ENCODE results near the gene DDX39B. TPM values are rescaled to one million over a fixed set of nuclear protein-coding genes. Genes with fewer than 3 reads are reported as not detected.

The DDX39B gene
- total RNA-seq, 2 donors from 2014 or later, result 119 to 143 TPM

GRCh38 chr6:31580438-31580740, 38.6 kb upstream of the DDX39B start:
- Histone ChIP-seq H3K27me3 (no peaks in the 10 kb centered on the region), H3K36me3 (no peaks in the 10 kb centered on the region), H3K9me3 (no peaks in the 10 kb centered on the region), H3K4me1 (peaks cover 0 to 18% of the 10 kb centered on the region in 2 donors), H3K4me3 (peak overlapping the region; percentile 61 to 80), H3K27ac (peak overlapping the region; percentile 79 to 84)
- no peak for DNase-seq (ENCODE audit: low spot score)
- no peak for TF ChIP-seq CTCF (IDR thresholded peaks at IDR 0.05)

- Histone ChIP-seq H3K4me3 (no peak overlapping the region), H3K27me3 (no peaks in the 10 kb centered on the region), H3K4me1 (peaks cover 0 to 18% of the 10 kb centered on the region in 2 donors), H3K27ac (no peak overlapping the region), H3K9me3 (no peaks in the 10 kb centered on the region), H3K36me3 (no peaks in the 10 kb centered on the region)
- no peak for TF ChIP-seq CTCF (IDR thresholded peaks at IDR 0.05)
- no peak for DNase-seq (ENCODE audit: low spot score)
These were observed 38.0 kb upstream of the DDX39B start for GRCh38 chr6:31579546-31580437.

DNA sequence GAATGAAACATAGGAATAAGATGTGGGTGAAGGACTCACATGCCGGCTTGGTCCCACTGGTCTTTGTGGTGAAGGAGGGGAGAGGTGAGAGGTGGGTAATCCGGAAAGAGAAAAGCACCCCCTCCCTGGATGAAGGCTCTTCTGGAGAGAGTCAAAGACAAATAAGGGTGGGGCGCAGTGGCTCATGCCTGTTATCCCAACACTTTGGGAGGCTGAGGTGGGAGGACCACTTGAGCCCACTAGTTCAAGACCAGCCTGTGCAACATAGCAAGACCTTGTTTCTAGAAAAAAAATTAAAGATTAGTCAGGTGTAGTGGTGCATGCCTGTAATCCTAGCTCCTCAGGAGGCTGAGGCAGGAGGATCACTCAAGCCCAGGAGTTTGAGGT, 37.3 kb upstream of the DDX39B start:
- H3K9me3 ChIP-seq, result no peaks in the 10 kb centered on the region

GRCh38 chr6:31578184-31579118, 36.6 kb upstream of the DDX39B start:
- no peak for DNase-seq (ENCODE audit: low spot score)
- no peak overlapping the region for H3K4me3 ChIP-seq
- H3K27ac ChIP-seq, result no peak overlapping the region
- H3K9me3 ChIP-seq, result no peaks in the 10 kb centered on the region
- H3K4me1 ChIP-seq, result peaks cover 0 to 18% of the 10 kb centered on the region in 2 donors
- TF ChIP-seq CTCF (IDR thresholded peaks at IDR 0.05), result no peak
- H3K36me3 ChIP-seq, result no peaks in the 10 kb centered on the region
- H3K27me3 ChIP-seq, result no peaks in the 10 kb centered on the region

More for the DNA sequence above, 37.3 kb upstream of the DDX39B start:
- Histone ChIP-seq H3K36me3 (no peaks in the 10 kb centered on the region), H3K4me1 (peaks cover 0 to 18% of the 10 kb centered on the region in 2 donors), H3K27me3 (no peaks in the 10 kb centered on the region), H3K27ac (no peak overlapping the region), H3K4me3 (no peak overlapping the region)
- no peak for TF ChIP-seq CTCF (IDR thresholded peaks at IDR 0.05)
- no peak for DNase-seq (ENCODE audit: low spot score)

DNA sequence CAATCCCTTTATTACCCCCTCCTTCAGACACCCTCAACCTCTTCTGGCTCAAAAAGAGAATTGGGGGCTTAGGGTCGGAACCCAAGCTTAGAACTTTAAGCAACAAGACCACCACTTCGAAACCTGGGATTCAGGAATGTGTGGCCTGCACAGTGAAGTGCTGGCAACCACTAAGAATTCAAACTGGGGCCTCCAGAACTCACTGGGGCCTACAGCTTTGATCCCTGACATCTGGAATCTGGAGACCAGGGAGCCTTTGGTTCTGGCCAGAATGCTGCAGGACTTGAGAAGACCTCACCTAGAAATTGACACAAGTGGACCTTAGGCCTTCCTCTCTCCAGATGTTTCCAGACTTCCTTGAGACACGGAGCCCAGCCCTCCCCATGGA, 35.8 kb upstream of the DDX39B start:
- TF ChIP-seq CTCF (IDR thresholded peaks at IDR 0.05), result no peak
- no peak overlapping the region for H3K27ac ChIP-seq
- peaks cover 0 to 18% of the 10 kb centered on the region in 2 donors for H3K4me1 ChIP-seq
- no peak overlapping the region for H3K4me3 ChIP-seq
- H3K27me3 ChIP-seq, result no peaks in the 10 kb centered on the region
- H3K9me3 ChIP-seq, result no peaks in the 10 kb centered on the region
- DNase-seq (ENCODE audit: low spot score), result no peak
- H3K36me3 ChIP-seq, result no peaks in the 10 kb centered on the region

Measured in right atrium auricular region (tissue), 2 donors.